K562 treated with DMSO at 1 percent for 24 hours (cell line): ENCODE data around the gene USP28. TPM values are rescaled to one million over a fixed set of nuclear protein-coding genes. Genes with fewer than 3 reads are reported as not detected.

Experiments
- total RNA-seq: library from RNA; unstranded; fragments of 300-600 nt; gene quantifications from 2 replicates; pipeline ENCODE4 v1.2.3, GENCODE V29; 2022; ENCODE audit warnings: low read depth; ENCODE audit not compliant: insufficient read depth

The USP28 gene, protein sequence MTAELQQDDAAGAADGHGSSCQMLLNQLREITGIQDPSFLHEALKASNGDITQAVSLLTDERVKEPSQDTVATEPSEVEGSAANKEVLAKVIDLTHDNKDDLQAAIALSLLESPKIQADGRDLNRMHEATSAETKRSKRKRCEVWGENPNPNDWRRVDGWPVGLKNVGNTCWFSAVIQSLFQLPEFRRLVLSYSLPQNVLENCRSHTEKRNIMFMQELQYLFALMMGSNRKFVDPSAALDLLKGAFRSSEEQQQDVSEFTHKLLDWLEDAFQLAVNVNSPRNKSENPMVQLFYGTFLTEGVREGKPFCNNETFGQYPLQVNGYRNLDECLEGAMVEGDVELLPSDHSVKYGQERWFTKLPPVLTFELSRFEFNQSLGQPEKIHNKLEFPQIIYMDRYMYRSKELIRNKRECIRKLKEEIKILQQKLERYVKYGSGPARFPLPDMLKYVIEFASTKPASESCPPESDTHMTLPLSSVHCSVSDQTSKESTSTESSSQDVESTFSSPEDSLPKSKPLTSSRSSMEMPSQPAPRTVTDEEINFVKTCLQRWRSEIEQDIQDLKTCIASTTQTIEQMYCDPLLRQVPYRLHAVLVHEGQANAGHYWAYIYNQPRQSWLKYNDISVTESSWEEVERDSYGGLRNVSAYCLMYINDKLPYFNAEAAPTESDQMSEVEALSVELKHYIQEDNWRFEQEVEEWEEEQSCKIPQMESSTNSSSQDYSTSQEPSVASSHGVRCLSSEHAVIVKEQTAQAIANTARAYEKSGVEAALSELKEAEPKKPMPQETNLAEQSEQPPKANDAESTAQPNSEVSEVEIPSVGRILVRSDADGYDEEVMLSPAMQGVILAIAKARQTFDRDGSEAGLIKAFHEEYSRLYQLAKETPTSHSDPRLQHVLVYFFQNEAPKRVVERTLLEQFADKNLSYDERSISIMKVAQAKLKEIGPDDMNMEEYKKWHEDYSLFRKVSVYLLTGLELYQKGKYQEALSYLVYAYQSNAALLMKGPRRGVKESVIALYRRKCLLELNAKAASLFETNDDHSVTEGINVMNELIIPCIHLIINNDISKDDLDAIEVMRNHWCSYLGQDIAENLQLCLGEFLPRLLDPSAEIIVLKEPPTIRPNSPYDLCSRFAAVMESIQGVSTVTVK
- 12.3 and 14.6 TPM in 2 replicates for total RNA-seq

GRCh38 chr11:113875234-113876073 lies at the start of gene USP28:
Gene USP28, minus strand, starts transcription at chr11:113875572. Its CDS starts 71 bp downstream, at chr11:113875501.

DNA sequence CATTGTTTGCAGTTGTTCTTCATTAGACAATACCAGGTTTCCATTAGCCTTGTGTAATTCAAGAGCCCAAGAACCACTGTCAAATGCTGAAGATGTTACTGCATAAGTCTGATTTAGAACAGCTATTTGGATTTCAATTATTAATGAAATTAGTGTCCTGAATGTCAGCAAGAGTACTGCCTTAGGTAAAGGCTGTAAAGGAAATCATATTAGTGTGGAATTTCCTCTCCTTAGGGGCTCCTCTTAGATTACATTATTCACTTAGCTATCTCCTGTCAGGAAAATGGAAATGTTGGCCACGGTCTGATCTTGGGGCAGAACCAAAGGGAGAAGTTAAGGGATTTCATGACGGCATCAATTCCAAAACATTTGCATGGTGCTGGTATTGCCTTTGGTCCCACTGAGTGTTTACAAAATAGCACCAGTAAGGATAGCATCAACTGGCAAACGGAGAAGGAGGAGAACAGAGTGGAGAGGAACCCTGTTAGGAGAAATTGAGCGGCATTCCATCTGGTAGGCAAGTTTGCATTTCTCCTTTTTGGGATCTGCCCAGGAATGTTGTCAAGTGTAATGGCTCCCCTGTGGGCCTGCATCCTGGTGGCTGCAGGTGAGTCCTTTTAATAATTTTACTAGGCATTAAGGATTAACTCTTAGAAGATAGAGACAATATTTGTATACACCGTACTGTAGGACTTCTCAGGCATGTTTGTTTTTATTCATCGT lies 29.2 kb upstream of the USP28 start, which contains the start of gene HTR3B:
TSS of gene HTR3B (plus strand) at position 418 of the 723 bp plus-strand sequence. CDS start at position 556, 138 bp downstream.

DNA sequence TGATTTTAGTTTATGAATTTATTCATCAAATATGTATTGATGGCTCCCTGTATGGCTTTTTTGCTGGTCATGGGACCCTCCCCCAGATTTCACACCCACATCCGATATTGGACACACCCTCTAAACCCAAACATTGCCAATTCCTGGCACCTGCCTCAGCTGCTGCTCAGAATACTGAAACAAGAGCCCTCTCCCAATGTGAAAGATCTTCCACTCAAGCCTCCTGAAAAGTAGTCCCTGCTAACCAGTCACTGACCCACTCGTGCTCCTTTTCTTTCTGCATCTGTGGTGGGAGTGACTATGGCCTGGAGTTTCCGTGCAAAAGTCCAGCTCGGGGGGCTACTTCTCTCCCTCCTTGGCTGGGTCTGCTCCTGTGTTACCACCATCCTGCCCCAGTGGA lies 95.9 kb downstream of the USP28 start, which contains the start of gene CLDN25:
TSS of gene CLDN25 (plus strand) at position 301 of the 400 bp plus-strand sequence. CDS start at position 301, 0 bp downstream.

GRCh38 chr11:113773416-113774173 lies 101.8 kb downstream of the USP28 start, which contains the start of gene ZW10:
Gene ZW10, minus strand, starts transcription at chr11:113773692. Its CDS starts 26 bp downstream, at chr11:113773666.

Other genes starting within 250 kb of the USP28 start
- gene TMPRSS5, start 169.3 kb downstream of the USP28 start, total RNA-seq = not detected in 2 replicates
- gene ZW10, start 101.9 kb downstream of the USP28 start, total RNA-seq = 13.6 and 14.5 TPM in 2 replicates
- gene CLDN25, start 95.8 kb downstream of the USP28 start, total RNA-seq = not detected in 2 replicates
- gene HTR3B, start 29.2 kb upstream of the USP28 start, total RNA-seq = not detected in 2 replicates
- gene HTR3A, start 99.5 kb upstream of the USP28 start, total RNA-seq = not detected in 2 replicates
- not detected in 2 replicates for gene ZBTB16, start 184.1 kb upstream of the USP28 start, total RNA-seq